GM12878 (cell line): ENCODE data around the gene NUDT17. TPM values are rescaled to one million over a fixed set of nuclear protein-coding genes. Genes with fewer than 3 reads are reported as not detected.

ENCODE experiments used
- ATAC-seq: fragments of 200-7000 bp; cut with Tn5 transposase; 3 replicates; pipeline ENCODE4 v1.9.1; 2020; ENCODE audit warnings: mild to moderate bottlenecking, moderate library complexity
- BruUV-seq: library from RNA; stranded (reverse); fragments of 400-500 nt; replicated peaks from 2 replicates; lab custom pipeline; 2021; lab: Mats Ljungman, UMichigan
- CTCF ChIA-PET: fragments of 300-600 bp; sonication (Branson Sonifier 250); formaldehyde crosslinking; extraction: SDS; loops from one replicate; lab custom pipeline; 2021; ENCODE audit warnings: inconsistent platforms; lab: Yijun Ruan, JAX
- POLR2A ChIA-PET: fragments of 350-600 bp; formaldehyde crosslinking; extraction: SDS; loops from one replicate; lab custom pipeline; 2021; ENCODE audit warnings: inconsistent platforms; lab: Charles Lee
- RAD21 ChIA-PET: fragments of 300-600 bp; sonication (Branson Sonifier 250); formaldehyde crosslinking; loops from one replicate; lab custom pipeline; 2023; ENCODE audit warnings: antibody characterized with exemption; ENCODE audit not compliant: unreplicated experiment; lab: Charles Lee
- SMC1A ChIA-PET: fragments of 300-600 bp; sonication (Branson Sonifier 250); formaldehyde crosslinking; loops from one replicate; lab custom pipeline; 2023; ENCODE audit not compliant: unreplicated experiment, uncharacterized antibody; lab: Charles Lee
- DNase-seq: peaks from one replicate; pipeline ENCODE4 v3.0.0-alpha.2; 2011; ENCODE audit warnings: low read depth, low spot score
- FAIRE-seq: peaks from 3 replicates; lab custom pipeline; 2011; peaks lifted over from hg19 to GRCh38; lab: Jason Lieb, UNC
- H2AFZ ChIP-seq: 2 replicates; pipeline ENCODE4 v1.6.0; 2011; ENCODE audit warnings: low read depth, low read length, control low read depth; ENCODE audit not compliant: control insufficient read depth
- H3K27ac ChIP-seq: 2 replicates; pipeline ENCODE4 v1.5.1; 2011; ENCODE audit warnings: control low read depth; ENCODE audit not compliant: control insufficient read depth, insufficient read depth
- H3K27me3 ChIP-seq, 2 experiments: replicated peaks in 1 of 2; 2 replicates each; pipeline versions ENCODE4 v1.6.0 to v1.6.1; 2011; ENCODE audit warnings: low read length in 1 of 2; ENCODE audit not compliant: control insufficient read depth in 2 of 2, insufficient read depth in 2 of 2
- H3K36me3 ChIP-seq, 2 experiments: 2 replicates each; pipeline ENCODE4 v1.5.1; 2011; ENCODE audit warnings: low read length in 1 of 2; ENCODE audit not compliant: control insufficient read depth in 2 of 2, insufficient read depth in 2 of 2
- H3K4me1 ChIP-seq: 2 replicates; pipeline ENCODE4 v1.6.1; 2011; ENCODE audit warnings: mild to moderate bottlenecking, low read length, moderate library complexity, mixed read lengths; ENCODE audit not compliant: control insufficient read depth, insufficient read depth
- H3K4me2 ChIP-seq: 2 replicates; pipeline ENCODE4 v1.6.0; 2011; ENCODE audit warnings: control low read depth; ENCODE audit not compliant: control insufficient read depth, insufficient read depth
- H3K4me3 ChIP-seq: fragments of 200-600 bp; sonication (generic); 2 replicates; pipeline ENCODE4 v1.5.1; 2016
- H3K79me2 ChIP-seq: 2 replicates; pipeline ENCODE4 v1.6.0; 2011; ENCODE audit warnings: low read length; ENCODE audit not compliant: control insufficient read depth, insufficient read depth
- H3K9ac ChIP-seq: 2 replicates; pipeline ENCODE4 v1.8.0; 2011; ENCODE audit warnings: low read length, control low read depth, mixed read lengths; ENCODE audit not compliant: control insufficient read depth, insufficient read depth
- H3K9me3 ChIP-seq: replicated peaks from 3 replicates; pipeline ENCODE4 v1.5.1; 2011; ENCODE audit warnings: mild to moderate bottlenecking, low read length; ENCODE audit not compliant: control insufficient read depth, insufficient read depth
- H4K20me1 ChIP-seq: 2 replicates; pipeline ENCODE4 v1.6.0; 2011; ENCODE audit not compliant: control insufficient read depth, insufficient read depth
- BCL3 ChIP-seq: IDR thresholded peaks from 2 replicates; pipeline ENCODE4 v1.6.1; 2011; ENCODE audit warnings: borderline replicate concordance, low read depth, mild to moderate bottlenecking, moderate library complexity, low read length; ENCODE audit not compliant: insufficient read depth, poor library complexity, severe bottlenecking
- PML ChIP-seq: IDR thresholded peaks from 2 replicates; pipeline ENCODE4 v1.6.1; 2012; ENCODE audit warnings: low read length, inconsistent platforms
- ZBTB33 ChIP-seq: fragments of 450-650 bp; IDR thresholded peaks from 2 replicates; pipeline ENCODE4 v1.6.1; 2017; ENCODE audit warnings: mild to moderate bottlenecking
- ZNF217 ChIP-seq: fragments of 450-650 bp; IDR thresholded peaks from 2 replicates; pipeline ENCODE4 v1.6.1; 2017; ENCODE audit warnings: antibody characterized with exemption, mild to moderate bottlenecking
- WGBS: methylation state at CpG from one replicate; pipeline ENCODE4 v1.1.6; 2016; ENCODE audit warnings: low lambda C conversion rate; ENCODE audit not compliant: insufficient replicate concordance, insufficient coverage; ENCODE audit errors: missing lambda C conversion rate; 5-methylcytosine and 5-hydroxymethylcytosine counted together
- in situ Hi-C: fragments of 300-500 bp; cut with MboI; formaldehyde crosslinking; loops from 9 replicates; pipeline ENCODE4 v1.14.3; 2018; ENCODE audit warnings: mixed read lengths
- intact Hi-C: fragments of 100-400 bp; cut with micrococcal nuclease; formaldehyde crosslinking; loops from one replicate; pipeline ENCODE4 v1.14.2; 2022; ENCODE audit not compliant: unreplicated experiment
- polyA plus RNA-seq, 11 experiments: library from polyadenylated mRNA; depleted of rRNA in 4 of 11; unstranded in 6 of 11; stranded (reverse) in 5 of 11; fragments of >200 nt; fragmentation: Nextera tagmentation in 4 of 11; fragmentation: Illumina TruSeq in 1 of 11; extraction: Ambion mirVana in 4 of 11; extraction: Trizol in 1 of 11; gene quantifications; 1 replicate in 1 of 11; 2 replicates in 10 of 11; pipeline versions ENCODE4 v1.2.1 to v1.2.3, GENCODE V29; 2011 to 2016; ENCODE audit warnings: inconsistent platforms in 2 of 11, missing spikeins in 2 of 11, low read depth in 1 of 11
- total RNA-seq, 4 experiments: library from RNA; depleted of rRNA in 3 of 4; stranded (reverse); fragments of >200 nt in 3 of 4; fragmentation: Illumina TruSeq in 1 of 4; extraction: Trizol in 1 of 4; gene quantifications; 2 replicates each; pipeline versions ENCODE4 v1.2.1 to v1.2.3, GENCODE V29; 2013 to 2021

NUDT17 gene
- total and polyA plus RNA-seq, 10 of the 15 experiments (the other 5 are each of a cell fraction or from before 2014, with no cell fraction given) = 1.2 to 4.7 (median 4.0) TPM

- TF ChIP-seq BCL3 = no peak
These were observed 14.1 kb downstream of the NUDT17 start (continued) for GRCh38 chr1:145859491-145860023.

- no peaks in the 10 kb centered on the region for H3K79me2 ChIP-seq
- ChIA-PET POLR2A (no interaction called here), SMC1A (interaction anchor here (1.0 to 1.2 kb wide), 3 partner anchors 18 to 69 kb away, joined by 3 to 4 read pairs (median 3); partner anchors contain the start of gene NUDT17), CTCF (interaction anchor here (1.1 to 2.3 kb wide), 3 partner anchors 18 to 63 kb away, joined by 3 to 6 read pairs (median 5); partner anchors contain the start of genes NUDT17 and RBM8A), RAD21 (no interaction called here)
- in situ Hi-C loops = no loop called here
- no peaks in the 10 kb centered on the region for H4K20me1 ChIP-seq
- no peak overlapping the region for H3K4me2 ChIP-seq
- no peak overlapping the region for H2AFZ ChIP-seq
- no peak overlapping the region for H3K4me3 ChIP-seq
- peaks cover 0 to 3% of the 10 kb centered on the region in 2 experiments; a peak in 1 of 4 replicates for H3K27me3 ChIP-seq
- no peak for ATAC-seq
- no TSS peak for BruUV-seq
- no peak overlapping the region for H3K27ac ChIP-seq
- TF ChIP-seq ZNF217 = no peak
- TF ChIP-seq PML = no peak
- TF ChIP-seq ZBTB33 = no peak
- no peak for FAIRE-seq
- H3K9ac ChIP-seq = no peak overlapping the region
- no peaks in the 10 kb centered on the region for H3K9me3 ChIP-seq
- DNase-seq = no peak
- WGBS = 59% methylated on average over 5 of the region's 5 CpGs
- no peaks in the 10 kb centered on the region for H3K4me1 ChIP-seq
- no peaks in the 10 kb centered on the region for H3K36me3 ChIP-seq
- intact Hi-C loops = no loop called here
These were observed 18.0 kb downstream of the NUDT17 start for GRCh38 chr1:145863282-145864018.
